H1 (cell line): Measurements from ENCODE around the gene B3GALT4. TPM values are rescaled to one million over a fixed set of nuclear protein-coding genes. Genes with fewer than 3 reads are reported as not detected.

Experiments used
- ATF2 ChIP-seq: IDR thresholded peaks from 2 replicates; pipeline ENCODE4 v1.6.1; 2012; ENCODE audit warnings: low read length, inconsistent platforms
- CBX8 ChIP-seq: fragments of 300-800, 300-1000 bp; sonication (generic); IDR thresholded peaks from 2 replicates; pipeline ENCODE4 v1.7.1; 2016; ENCODE audit warnings: low read depth, low read length, borderline replicate concordance
- CREB1 ChIP-seq: IDR thresholded peaks from 2 replicates; pipeline ENCODE4 v1.6.1; 2012; ENCODE audit warnings: inconsistent platforms
- EP300 ChIP-seq, 2 experiments: IDR thresholded peaks; 1 replicate in 1 of 2; 2 replicates in 1 of 2; pipeline ENCODE4 v1.6.1; 2011 to 2012; ENCODE audit warnings: low read depth in 2 of 2, low read length in 2 of 2, mild to moderate bottlenecking in 2 of 2, borderline replicate concordance in 1 of 2, inconsistent platforms in 1 of 2, moderate library complexity in 1 of 2
- ZNF274 ChIP-seq: IDR thresholded peaks from 2 replicates; pipeline ENCODE4 v1.7.0; 2012; ENCODE audit warnings: low read length, borderline replicate concordance; ENCODE audit errors: extremely low read depth
- polyA plus RNA-seq, 7 experiments: library from polyadenylated mRNA; depleted of rRNA in 3 of 7; stranded (reverse) in 5 of 7; unstranded in 2 of 7; fragments of >200 nt in 5 of 7; fragments of 200-250 nt in 2 of 7; gene quantifications; 1 replicate in 5 of 7; 2 replicates in 1 of 7; 4 replicates in 1 of 7; pipeline versions ENCODE4 v1.2.1 to v1.2.3, GENCODE V29; 2011 to 2013; ENCODE audit warnings: missing spikeins in 2 of 7, mixed read lengths in 2 of 7
- total RNA-seq: library from RNA; stranded (reverse); fragmentation: NEBNext Ultra II Directional; extraction: Animal tissue kit (Norgen Biotek cat#: 25700); gene quantifications from 2 replicates; pipeline ENCODE4 v1.2.1, GENCODE V29; 2021

B3GALT4 gene
- total and polyA plus RNA-seq, 2 of the 8 experiments (the other 6 are each of a cell fraction or from before 2014, with no cell fraction given) = 2.2 to 3.0 TPM

- 0 out of 2 replicates have a peak, but pooled peaks have one; percentile 11 for TF ChIP-seq ATF2
- no peak for TF ChIP-seq CBX8
- TF ChIP-seq ZNF274 = no peak
- TF ChIP-seq EP300 (IDR thresholded peaks at IDR 0.05; ENCODE audit: borderline replicate concordance in 1 of 2, low read depth in 2 of 2, low read length in 2 of 2) = no peak
- TF ChIP-seq CREB1 = no peak
Observed at GRCh38 chr6:33272275-33273128, 4.4 kb upstream of the B3GALT4 start (continued).
